Testis (tissue), 2 donors: ENCODE results near the gene STYXL2.

Source experiments
- CTCF ChIP-seq, 3 experiments: fragments of 450-650 bp in 2 of 3; fragments of 200-600 bp in 1 of 3; sonication (generic) in 1 of 3; IDR thresholded peaks; one replicate each; pipeline ENCODE4 v1.5.1; 2016 to 2019; ENCODE audit warnings: antibody characterized with exemption in 3 of 3, mild to moderate bottlenecking in 2 of 3, moderate library complexity in 1 of 3
- POLR2A ChIP-seq: fragments of 450-650 bp; IDR thresholded peaks from one replicate; pipeline ENCODE4 v1.6.1; 2017; ENCODE audit warnings: antibody characterized with exemption, mild to moderate bottlenecking, moderate library complexity

- no peak for TF ChIP-seq CTCF (IDR thresholded peaks at IDR 0.05)
- no peak for TF ChIP-seq POLR2A
Observed at GRCh38 chr1:167059809-167060107, 34.1 kb upstream of the STYXL2 start.
